SKM-1 (cell line): ENCODE results near the gene SMAP1.

ENCODE experiments used
- DNase-seq: peaks from one replicate; lab custom pipeline; 2025; ENCODE audit not compliant: unreplicated experiment; lab: John Stamatoyannopoulos, UW

Gene SMAP1

DNA sequence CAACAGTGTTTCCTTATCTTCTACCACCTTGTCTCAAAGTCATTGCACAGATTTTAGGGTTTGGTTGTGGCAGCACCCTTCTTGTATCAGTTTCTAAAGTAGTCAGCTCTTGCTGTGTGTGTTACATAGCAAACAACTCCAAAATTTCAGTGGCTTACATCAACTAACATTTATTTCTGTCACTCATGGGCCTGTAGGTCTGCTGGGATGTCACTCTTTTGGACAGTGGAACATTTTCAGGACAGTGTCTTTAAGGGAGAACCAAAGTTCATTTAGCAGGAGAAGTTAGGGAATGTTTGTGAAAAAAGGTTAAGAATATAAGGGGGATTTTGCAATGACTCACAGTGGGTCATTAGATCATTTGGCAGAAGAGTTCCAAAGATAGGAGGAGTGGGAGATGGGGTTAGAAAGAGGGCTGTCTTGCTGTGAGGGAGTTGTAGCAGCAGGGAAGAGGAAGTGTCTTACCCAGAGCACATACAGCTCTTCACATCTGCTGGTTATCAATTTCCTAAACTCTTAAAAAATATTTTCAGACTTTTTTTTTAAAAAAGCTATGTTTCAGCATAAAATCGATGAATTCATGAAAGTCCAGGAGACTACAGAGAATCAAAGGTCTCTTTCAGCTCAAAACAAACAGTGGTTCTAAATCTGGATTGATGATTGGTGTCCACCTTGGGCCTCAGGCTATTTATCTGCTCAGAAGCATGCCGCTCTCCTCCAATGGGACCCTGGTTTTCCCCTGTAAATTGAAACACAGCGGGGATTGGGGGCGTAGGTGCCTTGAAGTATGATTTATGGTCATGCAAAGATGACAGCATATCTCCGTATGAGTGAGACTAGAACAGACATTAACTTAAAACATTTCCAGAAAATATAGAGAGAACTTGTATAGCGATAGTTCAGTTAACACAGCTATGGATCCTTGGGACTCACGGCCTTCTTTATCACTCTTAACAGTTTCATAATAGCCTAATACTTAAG lies 171.9 kb downstream of the SMAP1 start:
- no peak for DNase-seq

DNA sequence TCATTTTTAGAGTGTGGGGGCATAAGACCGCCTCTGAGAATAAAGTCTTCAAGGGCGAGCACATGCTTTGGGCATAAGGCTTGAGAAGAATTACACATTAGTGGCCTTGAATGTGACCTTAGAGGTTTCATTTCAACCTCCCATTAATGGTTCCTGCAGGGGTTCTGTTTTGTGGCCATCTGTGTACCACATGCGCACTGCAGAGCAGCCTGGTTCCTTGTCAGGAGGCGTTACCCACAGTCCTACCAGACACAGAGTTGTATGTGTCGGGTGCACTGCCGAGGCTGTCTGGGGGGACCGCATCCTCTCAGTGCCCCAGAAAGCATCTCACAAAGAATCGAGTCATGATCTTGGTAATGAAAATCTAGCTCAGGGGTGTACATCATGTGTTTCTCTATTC lies 173.4 kb downstream of the SMAP1 start:
- no peak for DNase-seq

DNA sequence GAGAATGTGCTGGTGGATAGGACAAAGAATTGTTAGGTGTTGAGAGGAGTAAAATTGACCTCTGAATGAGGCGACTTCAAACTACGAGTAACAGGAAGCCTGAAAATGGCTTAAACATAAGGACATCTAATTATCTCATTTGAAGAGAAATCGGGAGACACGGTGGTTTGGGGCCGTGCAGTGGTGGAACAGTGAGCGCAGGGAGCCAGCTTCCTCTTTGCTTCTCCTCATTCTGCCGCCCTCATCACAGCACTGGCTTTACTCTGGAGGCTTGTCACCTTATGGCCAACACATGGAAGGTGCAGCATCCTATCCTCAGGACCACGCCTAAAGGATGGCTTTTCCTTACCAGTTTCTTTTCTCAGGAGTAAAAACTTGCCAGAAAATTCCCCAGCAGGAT lies 174.9 kb downstream of the SMAP1 start:
- DNase-seq, result no peak

DNA sequence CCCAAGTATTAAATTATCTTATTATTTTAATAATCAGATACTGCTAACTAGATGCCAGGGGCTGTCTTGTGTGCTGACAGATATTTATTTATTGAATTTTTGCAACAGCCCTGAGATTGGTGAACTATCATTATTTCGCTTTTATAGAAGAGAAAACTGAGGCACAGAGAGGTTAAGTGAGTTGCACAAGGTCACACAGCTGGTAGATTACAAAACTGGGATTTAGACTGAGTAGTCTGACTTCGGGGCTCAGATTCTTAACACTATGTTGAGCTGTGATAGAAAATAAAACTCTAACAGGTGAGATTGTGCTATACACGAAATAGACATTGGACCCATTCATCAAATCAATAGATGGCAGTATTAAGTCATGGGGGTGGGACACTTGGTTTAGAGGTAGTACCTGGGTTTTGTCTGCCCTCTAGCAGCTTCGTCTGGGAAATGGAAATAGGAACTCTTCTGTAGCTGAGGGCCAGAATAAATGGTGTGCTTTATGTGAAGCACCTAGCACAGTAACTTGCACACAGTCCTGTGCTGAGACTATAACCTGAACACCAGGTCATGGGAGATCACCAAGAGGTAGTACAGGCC lies 175.7 kb downstream of the SMAP1 start:
- no peak for DNase-seq

DNA sequence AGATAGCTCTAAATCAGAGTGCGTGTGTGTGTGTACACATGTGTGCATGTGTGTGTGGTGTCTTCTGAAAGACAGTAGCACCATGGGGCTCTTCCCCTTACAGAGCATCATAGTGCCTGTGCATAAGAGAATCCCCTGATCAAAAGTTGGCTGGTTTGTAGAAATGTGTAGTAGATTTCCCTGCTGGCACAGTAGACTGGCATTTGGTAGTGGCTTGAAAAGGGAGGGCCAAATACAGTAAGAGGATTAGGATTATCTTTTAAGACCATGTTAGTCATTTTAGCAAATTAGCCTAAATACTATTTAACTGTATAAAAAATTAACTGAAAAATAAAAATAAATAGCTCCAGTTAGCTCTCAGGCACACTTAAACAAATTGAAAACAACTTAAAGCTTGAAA lies 176.6 kb downstream of the SMAP1 start:
- no peak for DNase-seq

DNA sequence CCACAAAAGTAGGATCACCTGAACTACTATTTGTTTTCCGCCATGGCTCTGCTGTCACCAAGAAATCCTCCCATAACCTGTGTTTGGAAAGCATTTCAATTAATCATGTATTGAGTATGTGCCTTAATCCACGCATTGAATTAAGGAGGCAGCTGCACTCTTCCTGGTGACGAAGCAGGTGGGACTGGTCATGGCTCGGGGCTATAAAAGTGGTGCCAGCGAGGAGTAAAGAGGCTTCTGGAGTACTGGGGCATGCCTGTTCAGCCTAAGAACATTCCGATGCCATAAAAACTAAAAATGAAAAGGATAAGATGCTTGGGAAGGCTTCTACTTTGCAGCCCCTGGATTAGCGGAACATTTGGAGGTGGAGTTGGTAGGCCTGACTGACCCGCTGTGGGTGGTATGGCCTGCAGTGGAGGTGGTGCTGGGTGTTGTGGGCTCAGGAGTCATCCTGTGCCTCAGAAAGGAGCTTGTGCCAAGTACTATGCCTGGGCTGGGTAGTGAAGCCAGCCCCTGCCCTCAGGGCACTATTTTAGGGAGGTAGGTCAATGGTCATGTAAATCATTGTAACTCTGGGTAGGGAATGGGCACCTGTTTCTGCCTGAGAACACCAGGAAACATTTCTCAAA lies 178.6 kb downstream of the SMAP1 start:
- no peak for DNase-seq

DNA sequence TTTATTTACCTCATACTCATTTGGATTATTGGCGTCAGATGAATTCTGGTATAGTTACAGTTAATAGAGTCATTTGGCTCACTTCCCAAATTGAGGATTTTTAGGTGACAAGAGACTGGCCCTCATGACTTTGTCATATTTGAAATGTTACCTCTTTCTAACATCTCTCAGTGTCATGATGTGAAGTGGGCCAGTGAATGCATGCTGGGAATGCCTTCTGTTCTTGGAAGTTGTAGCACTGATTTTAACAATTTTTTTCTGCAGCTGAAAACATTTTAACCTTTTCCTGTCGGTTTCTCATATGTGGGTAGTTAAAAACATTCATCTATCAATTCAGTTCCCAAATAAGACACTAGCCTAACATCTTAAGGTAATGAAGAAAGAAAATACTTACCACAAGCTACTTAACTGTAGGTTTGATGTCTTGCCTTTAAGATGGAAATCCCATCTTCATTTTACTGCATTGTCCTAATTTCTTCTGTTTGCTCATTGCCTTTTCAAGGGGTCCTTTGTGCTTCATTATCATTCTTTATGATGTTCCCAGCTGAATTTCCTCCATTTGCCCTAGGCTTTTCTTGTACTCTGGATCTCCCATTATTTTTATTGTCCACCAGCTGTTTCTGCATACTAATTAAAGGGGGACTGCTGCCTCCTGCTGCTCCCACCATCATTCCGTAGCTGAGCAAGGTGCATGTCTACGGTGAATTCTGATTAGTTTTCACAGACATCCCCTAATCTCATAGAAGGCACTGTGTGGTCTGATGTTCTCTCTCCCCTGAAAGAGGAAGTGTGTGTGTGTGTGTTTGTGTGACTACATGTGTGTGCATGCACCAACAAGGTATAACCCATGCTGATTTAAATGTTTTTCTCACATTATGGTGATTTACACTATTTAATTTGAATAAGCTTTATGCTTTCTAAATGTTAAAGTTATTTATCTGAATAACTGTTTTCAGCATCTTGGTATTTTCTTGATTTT lies 179.7 kb downstream of the SMAP1 start:
- no peak for DNase-seq

DNA sequence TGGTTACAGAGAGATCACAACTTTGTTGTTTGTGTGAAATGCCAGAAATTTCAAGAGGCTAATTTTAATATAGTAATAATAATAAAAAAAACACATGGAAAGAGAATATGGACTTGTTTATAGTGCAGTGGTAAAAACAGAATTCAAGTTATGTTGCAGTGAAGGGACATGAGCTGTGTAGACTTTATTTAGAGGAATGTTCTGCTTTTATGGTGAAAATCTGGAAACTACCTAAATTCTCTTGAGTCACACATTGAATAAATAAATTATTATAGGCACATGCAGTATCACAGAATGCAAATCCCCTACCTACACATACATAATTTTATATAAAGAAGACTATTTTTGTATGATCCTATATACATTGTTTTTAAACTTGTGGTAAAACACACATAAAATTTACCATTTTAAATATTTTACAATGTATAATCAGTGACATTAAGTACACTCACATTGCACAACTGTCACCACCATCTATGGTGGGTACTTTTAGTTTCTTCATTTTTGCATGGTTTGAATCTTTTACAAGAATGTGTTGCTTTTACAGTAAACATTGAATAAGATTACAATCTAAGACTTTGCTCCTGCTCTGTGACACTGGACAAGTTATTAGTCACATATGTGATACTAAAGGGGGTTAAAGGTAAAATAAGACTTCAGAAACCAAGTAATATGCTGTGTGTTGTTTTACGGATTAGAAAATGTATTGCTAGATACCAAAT lies 181.8 kb downstream of the SMAP1 start:
- no peak for DNase-seq

DNA sequence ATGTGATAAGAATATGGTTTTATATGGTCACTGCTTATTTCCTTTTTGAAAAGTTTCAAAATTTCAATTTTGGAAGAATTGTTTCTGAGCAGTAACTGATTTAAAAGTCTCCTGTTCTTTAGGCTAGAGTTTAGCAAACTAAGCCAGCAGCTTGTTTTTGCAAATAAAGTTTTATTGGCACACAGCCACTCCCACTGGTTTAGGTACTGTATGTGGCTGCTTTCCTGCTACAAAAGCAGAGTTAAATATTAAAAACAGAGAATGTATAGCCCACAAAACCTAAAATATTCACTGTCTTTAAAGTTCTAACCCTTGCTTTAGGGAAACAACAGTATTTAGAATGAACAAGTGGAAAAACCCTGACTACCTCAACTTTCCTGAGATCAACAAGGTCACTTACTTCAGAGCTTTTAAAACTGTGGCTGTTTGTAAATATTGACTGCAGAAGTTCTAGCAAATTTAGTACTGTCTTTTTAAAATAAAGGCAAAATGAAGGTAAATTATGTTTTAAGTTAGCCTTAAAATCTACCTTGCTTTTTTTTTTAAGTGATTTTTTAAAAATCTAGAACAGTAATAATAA lies 185.1 kb downstream of the SMAP1 start:
- no peak for DNase-seq

DNA sequence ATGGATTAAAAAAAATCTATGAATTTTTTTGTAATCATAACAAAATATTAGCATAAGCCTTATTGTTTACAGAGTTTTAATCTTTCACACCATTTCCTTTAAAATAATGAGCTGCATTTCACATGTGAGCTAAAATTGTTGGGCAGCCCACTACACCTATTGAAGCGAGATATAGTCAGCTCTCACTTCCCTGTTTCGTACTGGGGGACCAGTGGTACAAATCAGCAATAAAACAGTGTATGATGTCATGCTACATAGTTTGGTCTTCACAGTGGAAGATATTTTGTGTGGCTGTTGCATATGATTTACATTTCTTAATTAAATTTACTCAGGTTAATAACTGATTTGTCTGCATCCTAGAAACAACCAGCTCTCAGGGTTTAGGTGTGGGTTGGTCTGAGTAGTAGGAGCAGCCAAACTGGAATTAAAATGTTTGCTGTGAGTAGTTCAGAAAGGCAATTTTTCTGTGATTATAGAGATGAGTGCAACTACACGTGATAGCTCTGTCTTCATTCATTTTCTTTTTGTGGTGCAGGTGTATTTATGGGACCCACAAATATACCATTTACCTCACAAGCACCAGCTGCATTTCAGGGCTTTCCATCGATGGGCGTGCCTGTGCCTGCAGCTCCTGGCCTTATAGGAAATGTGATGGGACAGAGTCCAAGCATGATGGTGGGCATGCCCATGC lies 189.8 kb downstream of the SMAP1 start:
- DNase-seq, result no peak

DNA sequence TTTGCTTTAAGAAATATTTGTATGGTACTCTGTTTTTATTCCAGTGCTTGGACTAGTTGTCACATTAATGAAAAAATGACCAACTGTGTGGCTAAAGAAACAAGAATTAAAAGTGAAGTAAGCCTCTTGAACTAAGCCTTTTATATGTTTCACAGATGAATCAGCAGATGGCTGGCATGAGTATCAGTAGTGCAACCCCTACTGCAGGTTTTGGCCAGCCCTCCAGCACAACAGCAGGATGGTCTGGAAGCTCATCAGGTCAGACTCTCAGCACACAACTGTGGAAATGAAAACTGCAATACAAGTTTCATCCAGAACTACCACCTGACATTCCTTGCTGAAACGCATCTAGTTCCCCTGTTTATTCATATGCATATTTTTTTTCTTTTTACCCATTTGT lies 192.4 kb downstream of the SMAP1 start:
- DNase-seq, result no peak

DNA sequence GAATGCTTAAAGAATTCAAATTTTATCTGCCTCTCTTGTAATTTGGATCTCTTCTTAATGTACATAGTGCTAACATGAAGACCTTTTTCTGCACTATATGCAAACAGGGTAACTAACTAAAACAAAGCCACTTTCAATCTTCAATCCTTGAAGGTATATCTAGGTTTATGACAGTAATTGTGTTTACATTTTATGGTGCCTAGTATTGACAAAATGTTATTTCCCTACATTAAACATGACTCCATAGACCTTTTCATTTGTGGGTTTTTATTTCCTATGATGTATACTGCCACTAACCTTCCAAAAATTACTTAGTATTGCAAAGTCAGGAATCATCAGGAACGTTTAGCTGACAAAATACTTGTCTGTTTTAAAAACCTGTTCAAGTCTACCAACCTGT lies 193.2 kb downstream of the SMAP1 start:
- DNase-seq, result no peak

DNA sequence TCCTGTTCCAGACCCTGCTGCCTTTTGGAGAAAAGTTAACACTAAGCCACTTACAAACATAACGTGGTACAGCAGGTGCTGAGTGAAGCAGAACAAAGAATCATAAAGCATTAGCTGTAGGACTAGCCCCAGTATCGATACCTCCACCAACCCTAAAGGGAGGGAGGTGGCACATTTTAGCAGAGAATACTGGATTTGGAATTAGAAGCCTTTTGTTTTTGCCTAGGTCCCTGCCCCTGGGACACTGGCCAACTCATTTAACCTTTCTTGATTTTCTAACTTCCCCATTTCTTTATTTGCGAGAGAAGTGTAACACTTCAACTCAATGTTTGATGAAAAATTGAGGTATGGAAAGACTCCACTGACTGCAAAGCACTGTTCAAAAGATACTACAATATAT lies 195.7 kb downstream of the SMAP1 start:
- DNase-seq, result no peak

DNA sequence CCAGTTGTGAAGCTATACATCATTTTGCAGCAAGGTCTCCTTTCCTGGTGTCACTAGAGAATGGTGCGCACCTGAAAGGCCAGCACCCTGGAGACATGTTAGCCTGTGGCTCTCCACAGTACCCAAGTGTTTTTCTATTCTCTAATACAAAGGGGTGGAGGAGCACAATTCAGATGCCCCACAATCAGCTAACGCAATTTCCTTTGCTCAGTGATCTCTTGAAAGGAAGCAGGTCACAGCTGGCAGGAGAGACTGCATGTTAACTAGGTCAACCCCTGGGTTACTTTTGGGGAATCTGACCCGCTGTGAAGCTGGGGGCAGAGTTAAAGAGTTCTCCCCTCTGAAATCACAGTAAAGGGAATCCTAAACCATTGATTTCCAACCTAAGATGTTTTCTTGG lies 196.7 kb downstream of the SMAP1 start:
- DNase-seq, result no peak

DNA sequence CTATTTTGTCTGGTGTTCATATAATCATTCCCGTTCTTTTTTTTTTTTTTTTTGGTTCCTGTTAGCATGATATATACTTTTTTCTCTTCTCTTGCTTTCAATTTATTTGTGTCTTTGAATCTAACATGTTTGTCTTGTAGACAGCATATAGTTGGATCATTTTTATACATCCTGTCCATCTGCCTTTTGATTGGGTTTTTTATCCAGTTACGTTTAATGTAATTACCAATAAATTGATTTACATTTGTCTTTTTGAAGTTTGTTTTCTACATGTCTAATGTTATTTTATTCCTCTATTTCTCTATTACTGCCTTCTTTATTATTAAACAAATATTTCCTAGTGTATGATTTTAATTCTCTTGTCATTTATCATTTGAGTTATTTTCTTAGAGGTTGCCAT lies 204.8 kb downstream of the SMAP1 start:
- DNase-seq, result no peak

DNA sequence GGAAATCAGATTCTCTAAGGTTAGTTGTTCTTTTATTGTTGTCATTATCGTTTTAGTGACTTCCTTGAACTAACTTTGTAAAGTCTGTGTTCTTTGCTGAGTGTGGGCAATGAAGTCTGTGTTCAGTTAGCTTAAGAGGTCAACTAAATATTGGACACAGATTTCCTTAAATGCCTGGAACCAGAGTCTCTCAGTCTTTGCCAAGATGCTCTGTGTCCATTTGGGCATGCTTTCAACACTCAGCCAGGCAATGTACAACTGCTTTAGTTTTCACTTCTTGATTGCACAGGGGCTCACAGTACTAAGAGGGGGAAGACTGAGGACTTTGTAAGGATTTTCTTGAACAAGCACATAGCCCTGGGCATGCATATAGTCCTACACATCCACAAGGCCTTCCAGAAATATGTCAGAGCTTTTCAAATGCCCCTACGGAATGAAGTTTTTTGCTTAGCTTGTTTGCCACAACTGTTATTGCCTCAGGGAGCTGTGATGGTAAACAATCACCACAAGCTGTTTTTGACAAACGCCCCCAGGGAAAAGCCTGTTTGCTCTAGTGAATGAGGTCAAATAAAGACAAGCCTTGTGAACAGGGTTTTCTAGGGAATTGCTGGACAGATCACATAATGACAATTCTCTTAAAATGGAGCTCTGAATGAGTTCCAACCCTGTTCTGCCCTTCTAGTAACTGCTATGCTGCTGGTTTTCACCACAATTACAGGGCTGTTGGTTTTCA lies 206.7 kb downstream of the SMAP1 start:
- DNase-seq, result no peak

DNA sequence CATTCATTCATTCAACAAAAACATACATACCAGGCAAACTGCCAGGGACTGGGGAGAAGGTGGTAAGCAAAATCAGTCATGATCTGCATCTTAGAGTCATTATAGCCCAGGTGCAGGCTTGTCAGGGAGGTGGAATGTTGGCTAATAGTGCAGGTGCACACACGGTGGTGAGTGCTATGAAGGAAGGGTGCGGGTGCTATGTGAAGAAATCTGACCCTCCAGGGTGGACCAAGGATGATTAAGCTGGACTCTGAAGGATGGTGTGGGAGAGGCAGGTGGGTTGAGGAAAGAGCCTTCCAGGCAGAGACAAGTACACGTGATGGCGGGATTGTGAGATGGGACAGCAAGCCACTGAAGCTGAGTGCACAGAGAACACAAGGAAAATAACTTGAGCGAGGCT lies 211.8 kb downstream of the SMAP1 start:
- DNase-seq, result no peak

DNA sequence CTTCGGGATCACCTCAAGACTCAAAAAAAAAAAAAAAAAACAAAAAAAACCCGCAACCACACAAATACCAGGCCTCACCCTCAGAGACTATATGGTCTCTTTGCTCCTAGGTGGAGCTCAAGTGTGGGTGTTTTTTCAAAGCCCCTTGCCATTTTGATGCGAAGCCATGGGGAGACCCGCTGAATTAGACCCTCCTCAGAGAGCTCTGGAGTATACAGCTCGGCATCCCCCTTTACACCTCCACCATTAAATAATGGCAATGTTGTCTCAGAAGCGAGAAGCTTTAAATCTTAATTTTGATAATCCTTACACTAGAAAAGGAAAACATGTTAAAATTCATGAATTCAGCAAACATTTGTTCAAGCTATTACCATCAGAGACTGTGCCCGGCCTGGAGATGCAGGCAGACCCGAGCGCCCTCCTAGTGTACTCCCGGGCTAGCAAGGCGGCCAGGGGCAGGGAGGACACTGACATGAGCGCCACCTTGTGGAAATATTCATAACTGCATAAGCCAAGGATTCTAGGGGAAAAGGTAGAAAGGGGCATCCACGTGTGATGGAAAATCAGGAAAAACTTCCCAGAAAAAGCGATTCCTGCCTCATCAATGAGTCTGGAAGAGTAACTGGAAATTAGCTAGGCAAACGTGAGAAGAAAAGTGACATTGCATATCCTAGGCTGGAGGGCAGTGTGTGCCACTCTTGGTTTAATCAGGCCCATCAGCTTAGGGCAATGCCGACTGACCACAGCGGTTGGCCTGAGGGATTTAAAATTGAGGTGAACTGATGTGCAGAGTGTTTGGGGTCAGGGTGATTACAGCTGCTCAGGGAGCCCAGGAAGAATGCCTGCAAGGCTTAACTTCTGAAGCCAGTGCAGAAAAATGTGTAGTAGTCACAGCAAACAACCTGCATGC lies 216.6 kb downstream of the SMAP1 start:
- DNase-seq, result peak; percentile 22
